NT2/D1 (cell line): ENCODE measurements around the gene NYAP1.
A peak's percentile ranks its signal among the peaks of the same experiment; 100 is the strongest.
"Not testable (repeated sequence)": the region's sequence is repeated elsewhere in the genome, so short reads cannot be mapped to it uniquely, and the experiment has no call there.

ENCODE experiments used
- DNase-seq: peaks from one replicate; pipeline ENCODE4 v3.0.0-alpha.2; 2011; ENCODE audit warnings: low read depth, low spot score
- H3K27me3 ChIP-seq: 2 replicates; pipeline ENCODE4 v1.6.0; 2011; ENCODE audit warnings: mild to moderate bottlenecking; ENCODE audit not compliant: insufficient read length, insufficient read depth
- H3K36me3 ChIP-seq: 2 replicates; pipeline ENCODE4 v1.6.1; 2011; ENCODE audit warnings: mild to moderate bottlenecking, low read length, mixed read lengths; ENCODE audit not compliant: insufficient read depth, insufficient read length
- H3K4me1 ChIP-seq: 2 replicates; pipeline ENCODE4 v1.5.1; 2011; ENCODE audit not compliant: insufficient read depth, insufficient read length
- H3K4me3 ChIP-seq: 2 replicates; pipeline ENCODE4 v1.5.1; 2011; ENCODE audit warnings: low read depth; ENCODE audit not compliant: insufficient read length
- H3K9ac ChIP-seq: 2 replicates; pipeline ENCODE4 v1.6.0; 2011; ENCODE audit warnings: low read depth; ENCODE audit not compliant: insufficient read length
- H3K9me3 ChIP-seq: 2 replicates; pipeline ENCODE4 v1.5.1; 2011; ENCODE audit warnings: mild to moderate bottlenecking, low read length; ENCODE audit not compliant: insufficient read depth
- SUZ12 ChIP-seq: IDR thresholded peaks from 2 replicates; pipeline ENCODE4 v1.6.1; 2011; ENCODE audit not compliant: insufficient read length, insufficient read depth; ENCODE audit errors: extremely low read depth
- YY1 ChIP-seq: IDR thresholded peaks from 2 replicates; pipeline ENCODE4 v1.6.1; 2011; ENCODE audit not compliant: insufficient read length, insufficient read depth
- ZNF274 ChIP-seq: IDR thresholded peaks from 2 replicates; pipeline ENCODE4 v1.6.1; 2011; ENCODE audit warnings: mild to moderate bottlenecking, low read depth, low read length

The NYAP1 gene

DNA sequence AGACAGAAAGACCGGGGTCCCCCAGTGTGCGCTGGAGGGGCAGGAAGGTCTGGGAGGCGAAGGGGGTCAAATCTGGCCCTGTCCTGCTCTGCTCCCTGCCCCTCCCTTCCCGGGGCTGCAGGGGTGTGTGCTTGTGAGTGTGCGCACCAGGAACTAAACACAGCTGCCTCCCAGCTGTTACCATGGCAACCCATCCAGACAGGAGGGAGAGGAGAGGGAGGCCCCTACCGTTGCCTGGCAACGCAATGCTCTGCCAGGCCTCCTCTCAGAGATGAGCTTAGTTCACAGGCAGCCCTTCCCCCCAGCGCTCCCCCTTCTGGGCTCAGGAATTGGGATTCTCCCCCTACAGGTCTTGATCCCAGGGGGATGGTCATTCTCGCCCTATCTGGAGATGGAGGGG lies 6.1 kb downstream of the NYAP1 start:
- Histone ChIP-seq H3K4me3 (no peak overlapping the region), H3K27me3 (peaks cover 14% of the 10 kb centered on the region), H3K36me3 (no peaks in the 10 kb centered on the region), H3K4me1 (peaks cover 20% of the 10 kb centered on the region), H3K9ac (no peak overlapping the region), H3K9me3 (no peaks in the 10 kb centered on the region)
- TF ChIP-seq SUZ12 (no peak), ZNF274 (no peak), YY1 (no peak)
- peak; percentile 99 for DNase-seq

DNA sequence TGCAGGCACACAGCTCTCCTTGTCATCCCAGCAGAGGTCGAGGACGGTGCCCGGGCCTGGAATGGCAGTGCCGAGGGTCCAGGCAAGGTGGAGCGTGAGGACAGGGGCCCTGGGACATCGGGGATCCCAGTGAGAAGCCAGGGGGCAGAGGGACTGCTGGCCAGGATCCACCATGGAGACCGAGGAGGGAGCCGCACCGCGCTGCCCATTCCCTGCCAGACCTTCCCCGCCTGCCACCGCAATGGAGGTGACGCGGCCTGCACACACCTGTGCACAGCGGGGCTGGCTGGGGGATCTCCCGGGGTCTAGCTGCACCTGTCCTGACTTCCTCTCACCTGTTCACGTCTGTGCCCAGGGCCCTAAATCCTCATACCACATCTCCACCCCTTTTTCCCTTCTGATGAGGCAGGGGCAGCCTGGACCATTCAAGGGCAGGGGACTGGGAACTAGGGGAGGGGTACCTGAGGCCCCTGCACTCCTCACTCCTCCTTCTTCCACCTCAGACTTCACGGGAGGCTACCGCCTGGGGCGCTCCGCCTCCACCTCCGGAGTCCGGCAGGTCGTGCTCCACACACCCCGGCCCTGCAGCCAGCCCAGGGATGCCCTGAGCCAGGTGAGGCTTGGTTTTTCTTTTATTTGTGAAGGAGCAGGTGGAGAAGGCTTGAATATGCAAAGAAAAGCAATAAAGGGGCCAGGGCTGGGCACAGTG lies 6.9 kb downstream of the NYAP1 start:
- Histone ChIP-seq H3K4me1 (peaks cover 19% of the 10 kb centered on the region), H3K27me3 (peaks cover 14% of the 10 kb centered on the region), H3K9ac (no peak overlapping the region), H3K4me3 (no peak overlapping the region), H3K9me3 (no peaks in the 10 kb centered on the region), H3K36me3 (no peaks in the 10 kb centered on the region)
- TF ChIP-seq YY1 (no peak), SUZ12 (no peak), ZNF274 (no peak)
- no peak for DNase-seq

DNA sequence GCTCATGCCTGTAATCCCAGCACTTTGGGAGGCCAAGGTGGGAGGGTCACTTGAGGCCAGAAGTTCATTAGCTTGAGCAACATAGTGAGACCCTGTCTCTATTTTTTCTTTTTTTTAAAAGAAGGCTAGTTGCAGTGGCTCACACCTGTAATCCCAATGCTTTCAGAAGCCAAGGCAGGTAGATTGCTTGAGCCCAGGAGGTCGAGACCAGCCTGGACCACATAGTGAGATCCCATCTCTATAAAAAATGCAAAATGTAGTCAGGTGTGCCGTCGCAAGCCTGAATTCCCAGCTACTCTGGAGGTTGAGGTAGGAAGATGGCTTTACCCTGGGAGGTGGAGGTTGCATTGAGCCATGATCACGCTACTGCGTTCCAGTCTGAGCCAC lies 7.5 kb downstream of the NYAP1 start:
- TF ChIP-seq YY1 (no peak), SUZ12 (no peak), ZNF274 (no peak)
- peaks cover 14% of the 10 kb centered on the region for H3K27me3 ChIP-seq
- DNase-seq, result no peak

DNA sequence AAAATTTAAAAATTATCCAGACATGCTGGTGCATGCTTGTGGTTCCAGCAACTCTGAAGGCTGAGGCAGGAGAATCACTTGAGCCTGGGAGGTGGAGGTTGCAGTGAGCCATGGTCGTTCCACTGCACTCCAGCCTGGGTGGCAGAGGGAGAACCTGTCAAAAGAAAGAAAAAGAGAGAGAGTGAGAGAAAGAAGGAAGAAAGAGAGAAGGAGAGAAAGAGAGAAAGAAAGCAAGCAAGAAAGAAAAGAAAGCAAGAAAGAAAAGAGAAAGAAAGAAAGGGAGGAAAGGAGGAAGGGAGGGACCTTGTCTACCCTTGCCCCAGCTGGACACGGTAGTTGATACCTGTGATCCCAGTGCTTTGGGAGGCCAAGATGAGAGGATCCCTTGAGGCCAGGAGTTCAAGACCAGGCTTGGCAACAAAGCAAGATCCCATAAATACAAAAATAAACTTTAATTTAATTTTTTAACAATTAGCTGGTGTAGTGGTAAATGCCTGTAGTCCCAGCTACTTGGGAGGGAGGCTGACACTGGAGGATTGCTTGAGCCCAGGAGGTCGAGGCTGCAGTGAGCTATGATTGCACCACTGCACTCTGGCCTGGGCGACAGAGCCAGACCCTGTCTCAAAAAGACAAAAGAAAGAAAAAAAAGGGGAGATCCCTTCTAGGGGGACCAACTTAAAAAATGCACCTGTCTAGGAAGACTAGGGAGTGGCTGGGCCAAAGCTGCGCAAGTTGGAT lies 9.2 kb downstream of the NYAP1 start:
- no peak for DNase-seq
- peak overlapping the region; percentile 50 for H3K9ac ChIP-seq
- TF ChIP-seq SUZ12 (no peak), ZNF274 (no peak), YY1 (no peak)
- peaks cover 14% of the 10 kb centered on the region for H3K27me3 ChIP-seq
- no peaks in the 10 kb centered on the region for H3K9me3 ChIP-seq
- H3K4me1 ChIP-seq, result peaks cover 11% of the 10 kb centered on the region
- no peaks in the 10 kb centered on the region for H3K36me3 ChIP-seq
- H3K4me3 ChIP-seq, result peak overlapping the region; percentile 26

More for the DNA sequence above, 7.5 kb downstream of the NYAP1 start:
- no peak overlapping the region for H3K9ac ChIP-seq
- no peaks in the 10 kb centered on the region for H3K9me3 ChIP-seq
- no peak overlapping the region for H3K4me3 ChIP-seq
- peaks cover 15% of the 10 kb centered on the region for H3K4me1 ChIP-seq
- H3K36me3 ChIP-seq, result no peaks in the 10 kb centered on the region

DNA sequence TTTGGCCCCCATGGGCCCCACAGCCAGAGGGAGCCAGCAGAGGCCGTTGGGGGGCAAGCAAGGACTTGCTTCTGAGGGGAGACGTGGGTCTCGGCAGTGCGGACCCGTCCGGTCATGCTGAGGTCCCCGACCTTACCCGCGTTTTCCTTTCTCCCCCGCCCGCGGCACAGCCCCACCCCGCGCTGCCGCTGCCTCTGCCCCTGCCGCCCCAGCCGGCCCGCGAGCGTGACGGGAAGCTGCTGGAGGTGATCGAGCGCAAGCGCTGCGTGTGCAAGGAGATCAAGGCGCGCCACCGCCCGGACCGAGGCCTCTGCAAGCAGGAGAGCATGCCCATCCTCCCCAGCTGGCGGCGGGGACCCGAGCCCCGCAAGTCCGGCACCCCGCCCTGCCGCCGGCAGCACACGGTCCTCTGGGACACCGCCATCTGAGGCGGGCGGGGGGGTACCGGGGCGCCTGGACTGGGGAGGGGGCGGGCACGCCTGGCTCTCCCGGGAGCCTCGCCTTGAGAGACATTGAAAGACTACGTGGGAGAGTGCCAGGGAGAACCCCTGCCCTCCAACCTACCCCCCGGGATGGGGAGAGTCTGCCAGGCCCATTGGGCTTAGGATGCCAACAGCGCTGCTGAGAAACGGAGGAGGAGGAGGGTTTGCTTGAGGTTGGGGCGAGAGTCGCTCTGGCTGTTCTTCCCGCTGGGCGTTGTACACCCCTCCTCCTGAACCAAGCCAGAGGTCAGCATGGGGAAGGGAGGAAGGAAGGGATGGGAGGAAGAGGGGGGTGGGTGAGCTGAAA lies 9.9 kb downstream of the NYAP1 start:
- no peak for DNase-seq
- peak overlapping the region; percentile 26 for H3K4me3 ChIP-seq
- peaks cover 14% of the 10 kb centered on the region for H3K27me3 ChIP-seq

DNA sequence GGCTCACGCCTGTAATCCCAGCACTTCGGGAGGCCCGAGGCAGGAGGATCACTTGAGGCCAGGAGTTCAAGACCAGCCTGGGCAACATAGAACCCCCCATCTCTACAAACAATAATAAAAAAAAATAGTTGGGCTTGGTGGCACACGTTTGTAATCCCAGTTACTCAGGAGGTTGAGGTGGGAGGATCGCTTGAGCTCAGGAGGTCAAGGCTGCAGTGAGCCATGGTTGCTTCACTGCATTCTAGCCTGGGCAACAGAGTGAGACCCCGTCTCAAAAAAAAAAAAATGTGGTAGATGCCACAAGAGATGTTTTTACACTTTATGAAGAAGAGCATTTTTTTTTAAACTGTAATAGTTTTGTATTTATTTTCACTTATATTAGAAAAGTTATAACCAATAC lies 12.8 kb downstream of the NYAP1 start:
- no peaks in the 10 kb centered on the region for H3K4me1 ChIP-seq
- no peak for TF ChIP-seq SUZ12
- TF ChIP-seq YY1, result no peak
- no peak for TF ChIP-seq ZNF274

More for the DNA sequence above, 9.9 kb downstream of the NYAP1 start:
- H3K9me3 ChIP-seq, result no peaks in the 10 kb centered on the region
- no peaks in the 10 kb centered on the region for H3K36me3 ChIP-seq
- TF ChIP-seq ZNF274 (no peak), YY1 (no peak), SUZ12 (no peak)
- H3K4me1 ChIP-seq, result peaks cover 11% of the 10 kb centered on the region
- H3K9ac ChIP-seq, result peak overlapping the region; percentile 50

DNA sequence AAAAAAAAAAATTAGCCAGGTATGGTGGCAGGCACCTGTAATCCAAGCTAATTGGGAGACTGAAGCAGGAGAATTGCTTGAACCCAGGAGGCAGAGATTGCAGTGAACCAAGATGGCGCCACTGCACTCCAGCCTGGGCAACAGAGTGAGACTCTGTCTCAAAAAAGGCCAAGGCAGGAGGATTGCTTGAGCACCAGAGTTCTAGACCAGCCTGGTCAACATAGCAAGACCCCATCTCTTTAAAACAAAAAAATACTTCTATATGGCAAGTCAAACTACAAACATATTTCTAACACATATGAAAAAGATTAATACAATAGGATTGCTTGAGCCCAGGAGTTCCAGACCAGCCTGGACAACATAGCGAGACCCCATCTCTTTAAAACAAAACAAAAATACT lies 17.0 kb downstream of the NYAP1 start:
- H3K36me3 ChIP-seq, H3K4me3 ChIP-seq, H3K4me1 ChIP-seq, DNase-seq, H3K9ac ChIP-seq, H3K27me3 ChIP-seq, H3K9me3 ChIP-seq: not testable (repeated sequence)

More for the DNA sequence above, 12.8 kb downstream of the NYAP1 start:
- no peaks in the 10 kb centered on the region for H3K9me3 ChIP-seq
- no peak overlapping the region for H3K4me3 ChIP-seq
- no peak overlapping the region for H3K9ac ChIP-seq
- peaks cover 14% of the 10 kb centered on the region for H3K27me3 ChIP-seq
- no peak for DNase-seq
- H3K36me3 ChIP-seq, result no peaks in the 10 kb centered on the region

DNA sequence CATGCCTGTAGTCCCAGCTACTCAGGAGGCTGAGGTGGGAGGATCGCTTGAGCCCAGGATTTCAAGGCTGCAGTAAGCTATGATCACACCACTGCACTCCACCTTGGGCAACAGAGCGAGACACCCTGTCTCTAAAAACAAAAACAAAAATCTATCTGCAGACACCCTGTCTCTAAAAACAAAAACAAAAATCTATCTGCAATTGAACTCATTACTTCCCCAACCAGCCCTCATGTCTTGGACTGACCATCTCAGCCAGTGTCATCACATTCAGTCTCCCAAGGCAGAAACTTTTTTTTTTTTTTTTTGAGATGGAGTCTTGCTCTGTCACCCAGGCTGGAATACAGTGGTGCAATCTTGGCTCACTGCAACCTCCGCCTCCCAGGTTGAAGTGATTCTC lies 20.3 kb downstream of the NYAP1 start:
- not testable (repeated sequence) for H3K4me1 ChIP-seq, H3K9ac ChIP-seq, DNase-seq, H3K9me3 ChIP-seq, H3K27me3 ChIP-seq, H3K4me3 ChIP-seq, H3K36me3 ChIP-seq
